ENCODE results near the gene UBE2L3.
A peak's percentile ranks its signal among the peaks of the same experiment; 100 is the strongest.
"Not testable (repeated sequence)": the region's sequence is repeated elsewhere in the genome, so short reads cannot be mapped to it uniquely, and the experiment has no call there.

Gene UBE2L3

DNA sequence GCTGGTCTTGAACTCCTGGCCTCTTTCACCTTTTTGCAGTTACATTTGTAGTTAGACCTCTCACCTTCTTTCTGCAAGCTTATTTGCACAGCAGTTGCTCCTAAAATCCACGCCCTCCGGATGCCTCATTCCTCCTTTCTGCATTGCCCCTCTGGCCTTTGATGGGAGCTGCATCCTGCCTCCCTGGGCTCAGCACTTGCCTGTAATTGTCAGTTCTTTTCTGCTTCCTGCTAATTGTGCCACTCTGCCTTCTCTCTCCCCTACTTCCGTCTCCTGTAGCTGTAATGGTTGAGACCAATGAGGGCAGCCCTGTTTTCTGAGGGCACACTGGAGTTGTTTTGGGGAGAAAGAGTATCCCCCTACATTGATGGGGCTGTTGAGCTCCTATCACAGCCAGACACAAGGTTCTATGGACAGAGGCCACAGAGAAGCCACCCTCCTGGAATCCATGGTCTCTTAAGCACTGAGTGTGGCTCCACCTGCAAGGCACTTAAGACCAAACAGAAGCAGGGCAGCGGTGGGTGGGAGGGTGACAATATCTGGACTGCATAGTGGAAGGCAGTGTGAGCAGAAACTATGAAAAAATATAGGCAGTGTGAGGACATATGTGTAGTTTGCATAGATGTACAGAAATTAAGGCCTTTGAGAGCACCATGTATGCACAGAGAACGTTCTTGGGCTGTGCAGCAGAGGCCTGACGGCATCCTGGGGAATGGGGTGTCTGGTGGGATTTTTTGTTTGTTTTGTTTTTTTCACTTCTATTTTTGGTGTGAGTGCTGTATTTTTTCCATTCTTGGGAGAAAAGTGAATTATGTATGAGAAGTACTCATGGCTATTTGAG lies 31.8 kb downstream of the UBE2L3 start:
- DNase-seq (ENCODE audit: low read depth in 1 of 2, low spot score in 1 of 2), result no peak

DNA sequence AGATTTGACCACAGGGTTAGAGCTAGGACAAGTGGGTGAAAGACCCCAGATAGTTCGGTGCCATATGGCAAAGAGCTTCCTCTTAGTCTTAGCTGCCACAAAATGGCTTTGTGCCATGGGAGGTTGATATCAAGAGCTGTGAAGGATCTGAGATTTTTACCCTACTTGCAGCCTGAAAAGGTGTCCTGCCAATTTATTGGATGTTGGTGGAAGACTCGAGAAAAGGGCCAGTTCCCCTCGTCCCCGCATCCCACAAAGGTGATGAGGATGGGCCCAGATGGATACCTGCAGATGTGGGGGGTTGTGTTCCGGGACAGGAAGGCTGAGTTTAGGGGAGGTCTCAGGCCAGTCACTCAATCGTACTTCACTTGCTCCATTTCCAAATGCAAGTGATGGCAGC lies 35.1 kb downstream of the UBE2L3 start:
- DNase-seq (ENCODE audit: low read depth in 1 of 2, low spot score in 1 of 2), result no peak

DNA sequence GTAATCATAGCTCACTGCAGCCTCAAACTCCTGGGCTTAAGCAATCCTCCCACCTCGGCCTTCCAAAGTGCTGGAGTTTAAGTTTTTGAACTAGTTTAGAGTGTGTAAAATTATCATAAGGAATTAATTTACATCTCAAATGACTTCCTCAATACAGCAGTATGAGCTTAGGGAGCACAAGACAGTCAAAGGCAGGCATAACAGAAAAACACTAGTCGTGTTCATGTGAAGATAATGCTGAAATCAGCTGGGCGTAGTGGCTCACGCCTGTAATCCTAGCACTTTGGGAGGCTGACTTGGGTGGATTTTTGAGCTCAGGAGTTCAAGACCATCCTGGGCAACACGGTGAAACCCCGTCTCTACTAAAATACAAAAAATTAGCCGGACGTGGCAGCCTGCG lies 36.5 kb downstream of the UBE2L3 start:
- DNase-seq (ENCODE audit: low read depth in 1 of 2, low spot score in 1 of 2), result no peak

DNA sequence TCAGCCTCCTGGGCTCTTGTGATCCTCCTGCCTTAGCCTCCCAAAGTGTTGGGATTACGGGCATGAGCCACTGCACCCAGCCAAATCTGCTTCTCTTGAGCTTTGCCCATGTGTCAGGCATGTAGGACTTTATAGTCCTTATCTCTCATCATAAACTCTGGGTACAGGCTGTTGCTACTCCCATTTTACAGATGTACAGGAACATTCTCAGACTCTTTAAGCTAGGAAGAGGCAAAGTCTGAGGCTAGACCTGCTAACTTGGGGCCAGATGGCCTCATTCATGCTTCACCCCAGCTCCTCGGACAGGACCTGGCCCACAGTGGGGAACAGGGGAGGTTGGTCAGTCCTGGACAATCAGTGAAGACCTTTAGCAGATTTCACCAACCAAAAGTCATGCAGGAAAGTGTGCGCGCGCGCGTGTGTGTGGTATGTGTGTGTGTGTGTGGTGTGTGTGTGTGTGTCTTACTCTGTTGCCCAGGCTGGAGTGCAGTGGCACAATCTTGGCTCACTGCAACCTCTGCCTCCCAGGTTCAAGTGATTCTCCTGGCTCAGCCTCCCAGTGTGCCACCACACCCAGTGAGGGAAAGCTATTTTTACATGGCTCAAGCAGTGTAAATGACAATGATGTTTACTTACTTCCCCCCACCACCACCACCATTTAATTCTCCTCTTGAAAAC lies 38.5 kb downstream of the UBE2L3 start:
- no peak for DNase-seq (ENCODE audit: low read depth in 1 of 2, low spot score in 1 of 2)

DNA sequence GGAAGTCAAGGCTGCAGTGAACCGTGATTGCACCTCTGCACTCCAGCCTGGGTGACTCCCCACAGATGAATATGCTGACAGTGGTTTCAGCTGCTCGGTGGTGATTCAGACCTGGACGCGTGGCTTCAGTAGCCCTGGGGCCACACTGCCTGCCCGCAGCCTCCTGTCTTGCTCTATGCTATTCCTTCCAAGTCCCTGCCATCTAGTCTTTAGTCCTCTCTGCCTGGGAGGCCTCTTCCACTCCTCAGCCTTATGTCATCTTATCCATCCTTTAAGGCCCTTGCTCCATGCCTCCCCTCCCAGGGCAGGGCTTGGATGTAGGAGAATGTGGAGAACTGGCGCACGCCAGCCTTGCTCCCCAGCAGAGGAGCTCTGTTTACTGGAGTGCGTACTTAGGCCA lies 39.3 kb downstream of the UBE2L3 start:
- no peak for DNase-seq (ENCODE audit: low read depth in 1 of 2, low spot score in 1 of 2)

DNA sequence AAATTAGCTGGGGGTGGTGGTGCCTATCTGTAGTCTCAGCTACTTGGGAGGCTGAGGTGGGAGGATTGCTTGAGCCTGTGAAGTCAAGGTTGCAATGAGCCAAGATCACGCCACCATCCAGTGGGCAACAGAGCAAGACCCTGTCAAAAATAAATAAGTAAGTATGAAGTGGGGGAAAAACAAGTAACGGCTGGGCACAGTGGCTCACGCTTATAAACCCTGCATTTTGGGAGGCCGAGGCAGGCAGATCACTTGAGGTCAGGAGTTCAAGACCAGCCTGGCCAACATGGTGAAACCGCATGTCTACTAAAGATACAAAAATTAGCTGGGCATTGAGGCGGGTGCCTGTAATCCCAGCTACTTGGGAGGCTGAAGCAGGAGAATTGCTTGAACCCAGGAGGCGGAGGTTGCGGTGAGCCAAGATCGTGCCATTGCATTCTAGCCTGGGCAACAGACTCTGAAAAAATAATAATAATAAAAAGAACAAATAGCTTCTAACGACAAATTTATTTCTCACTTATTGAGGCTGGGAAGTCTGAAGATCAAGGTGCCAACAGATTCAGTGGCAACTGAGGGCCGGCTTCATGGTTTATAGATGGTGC lies 42.1 kb downstream of the UBE2L3 start:
- DNase-seq (ENCODE audit: low read depth in 1 of 2, low spot score in 1 of 2), result not testable (repeated sequence)

DNA sequence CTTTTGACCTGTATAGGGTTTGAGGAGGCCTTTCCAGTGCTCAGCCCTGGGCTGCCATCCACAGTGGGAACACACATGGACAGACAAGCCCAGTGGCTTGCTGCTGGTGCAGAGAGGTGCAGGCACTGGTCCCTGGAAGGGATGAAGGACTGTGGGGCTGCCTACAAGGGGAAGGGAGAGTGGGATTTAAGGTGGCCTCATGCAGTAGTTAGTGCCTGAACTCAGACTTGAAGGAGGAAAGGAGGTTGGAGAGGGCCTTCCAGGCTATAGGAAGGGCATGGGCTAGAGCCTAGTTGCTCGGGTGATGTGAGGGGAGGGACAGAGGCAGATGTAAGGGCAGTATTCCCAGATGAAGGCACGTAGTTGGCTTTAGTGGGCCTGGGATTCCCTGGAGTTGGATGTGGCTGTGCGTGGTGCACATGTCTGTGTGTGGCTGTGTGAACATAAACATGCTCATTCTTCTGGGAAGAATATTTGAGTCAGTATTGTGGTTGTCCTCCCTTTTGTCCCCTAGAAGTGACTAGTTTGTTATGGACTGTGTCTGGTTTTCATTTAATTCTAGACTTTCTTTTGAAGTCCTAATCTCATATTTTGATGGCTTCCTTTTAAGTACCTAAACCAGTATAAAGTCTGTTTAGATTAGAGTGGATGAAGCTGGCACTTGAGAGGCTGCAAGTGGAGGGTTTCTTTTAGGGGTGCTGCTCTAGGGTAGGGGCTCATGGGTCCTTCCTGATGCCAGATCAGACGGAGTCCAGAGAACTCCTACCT lies 43.9 kb downstream of the UBE2L3 start:
- no peak for DNase-seq (ENCODE audit: low read depth in 1 of 2, low spot score in 1 of 2)

DNA sequence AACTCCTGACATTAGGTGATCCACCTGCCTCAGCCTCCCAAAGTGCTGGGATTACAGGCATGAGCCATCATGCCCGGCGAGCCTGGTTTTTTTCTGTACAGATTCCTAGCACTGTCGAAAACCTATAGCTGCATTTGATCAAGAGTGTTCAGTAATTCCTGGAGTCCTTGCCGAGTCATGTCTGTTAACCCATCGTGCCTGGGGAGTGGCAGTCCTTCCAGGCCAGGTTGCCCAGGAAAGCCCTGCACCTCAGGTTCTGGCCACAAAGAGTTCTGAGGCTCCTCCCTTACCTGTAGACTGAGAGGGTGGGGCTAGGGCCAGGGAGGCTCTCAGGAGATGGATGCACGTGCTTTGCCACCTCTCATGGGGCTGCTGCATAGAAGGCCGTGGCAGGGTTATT lies 45.3 kb downstream of the UBE2L3 start:
- no peak for DNase-seq (ENCODE audit: low read depth in 1 of 2, low spot score in 1 of 2)

DNA sequence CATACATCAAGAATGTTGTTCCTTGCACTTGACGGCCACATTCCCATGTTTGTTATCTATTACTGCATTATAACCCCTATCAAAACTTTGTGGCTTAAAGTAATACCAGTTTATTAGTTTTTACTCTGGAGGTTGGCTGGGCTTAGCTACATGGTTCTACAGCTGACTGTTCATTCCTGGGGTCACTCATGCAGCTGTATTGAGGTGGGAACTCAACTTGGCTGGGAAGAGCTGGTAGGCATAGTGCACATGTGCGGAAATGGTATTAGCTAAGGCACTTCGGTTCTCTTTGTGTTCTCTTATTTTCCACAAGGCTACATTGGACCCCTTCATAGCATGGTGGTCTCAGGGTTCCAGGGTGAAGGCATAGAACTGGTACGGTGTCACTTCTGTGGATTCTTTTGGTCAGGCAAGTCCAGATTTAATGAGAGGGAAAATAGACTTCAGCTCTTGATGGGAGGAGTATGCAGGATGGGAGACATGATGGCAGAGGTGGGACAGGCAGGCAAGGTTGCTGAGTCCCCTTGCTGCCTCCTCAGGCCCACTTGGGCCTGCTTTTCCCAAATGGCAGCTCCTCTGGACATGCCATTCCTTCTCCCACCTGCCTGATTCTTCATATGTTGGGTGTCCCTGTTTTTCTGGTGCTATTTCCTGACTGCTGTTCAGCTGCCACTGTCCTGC lies 46.2 kb downstream of the UBE2L3 start:
- DNase-seq (ENCODE audit: low read depth in 1 of 2, low spot score in 1 of 2), result no peak

DNA sequence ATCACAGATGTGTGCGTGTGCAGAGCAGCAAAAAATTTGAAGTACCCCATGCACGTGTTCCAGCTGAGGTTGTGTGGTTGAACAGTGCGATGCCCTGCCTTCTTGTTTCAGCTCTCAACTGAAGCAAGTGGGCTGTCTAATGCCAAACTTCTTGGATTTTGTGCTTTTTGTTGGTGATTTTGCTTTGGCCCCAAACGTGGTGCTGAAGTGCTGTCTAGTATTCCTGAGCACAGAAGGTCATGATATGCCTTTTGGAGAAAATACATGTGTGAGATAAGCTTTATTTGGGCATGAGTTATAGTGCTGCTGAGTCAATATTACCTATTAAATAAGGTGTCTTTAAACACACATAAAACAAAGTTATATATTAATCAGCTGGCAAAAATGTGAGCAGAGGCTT lies 48.2 kb downstream of the UBE2L3 start:
- no peak for DNase-seq (ENCODE audit: low read depth in 1 of 2, low spot score in 1 of 2)

DNA sequence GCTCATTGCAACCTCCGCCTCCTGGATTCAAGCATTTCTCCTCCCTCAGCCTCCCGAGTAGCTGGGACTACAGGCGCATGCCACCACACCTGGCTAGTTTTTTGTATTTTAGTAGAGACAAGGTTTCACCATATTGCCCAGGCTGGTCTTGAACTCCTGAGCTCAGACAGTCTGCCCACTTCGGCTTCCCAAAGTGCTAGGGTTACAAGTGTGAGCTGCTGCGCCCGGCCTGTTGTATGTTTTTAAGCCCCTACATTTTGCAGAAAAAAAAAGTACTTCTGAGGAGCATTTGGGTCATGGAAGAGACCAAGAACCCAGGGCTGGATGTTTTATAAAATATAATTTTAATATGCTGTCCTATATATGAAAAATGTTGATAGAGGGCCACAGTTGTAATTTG lies 49.8 kb downstream of the UBE2L3 start:
- DNase-seq (ENCODE audit: low read depth in 1 of 2, low spot score in 1 of 2), result not testable (repeated sequence)

DNA sequence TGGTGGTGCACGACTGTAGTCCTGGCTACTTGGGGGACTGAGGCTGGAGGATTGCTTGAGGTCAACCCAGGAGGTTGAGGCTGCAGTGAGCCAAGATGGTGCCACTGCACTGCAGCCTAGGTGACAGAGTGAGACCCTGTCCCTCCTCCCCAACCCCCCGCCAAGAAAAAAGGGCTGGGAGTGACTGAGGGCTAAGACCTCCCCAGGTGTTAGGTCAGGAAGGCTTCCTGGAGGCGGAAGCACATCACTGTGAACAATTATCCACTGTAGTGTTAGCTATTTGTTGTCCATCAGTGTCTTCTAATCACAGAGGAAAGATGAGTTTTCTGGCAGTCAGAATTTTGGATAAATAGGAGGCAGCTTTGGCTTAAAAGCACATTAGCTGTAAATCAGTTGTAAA lies 53.5 kb downstream of the UBE2L3 start:
- no peak for DNase-seq (ENCODE audit: low read depth in 1 of 2, low spot score in 1 of 2)

DNA sequence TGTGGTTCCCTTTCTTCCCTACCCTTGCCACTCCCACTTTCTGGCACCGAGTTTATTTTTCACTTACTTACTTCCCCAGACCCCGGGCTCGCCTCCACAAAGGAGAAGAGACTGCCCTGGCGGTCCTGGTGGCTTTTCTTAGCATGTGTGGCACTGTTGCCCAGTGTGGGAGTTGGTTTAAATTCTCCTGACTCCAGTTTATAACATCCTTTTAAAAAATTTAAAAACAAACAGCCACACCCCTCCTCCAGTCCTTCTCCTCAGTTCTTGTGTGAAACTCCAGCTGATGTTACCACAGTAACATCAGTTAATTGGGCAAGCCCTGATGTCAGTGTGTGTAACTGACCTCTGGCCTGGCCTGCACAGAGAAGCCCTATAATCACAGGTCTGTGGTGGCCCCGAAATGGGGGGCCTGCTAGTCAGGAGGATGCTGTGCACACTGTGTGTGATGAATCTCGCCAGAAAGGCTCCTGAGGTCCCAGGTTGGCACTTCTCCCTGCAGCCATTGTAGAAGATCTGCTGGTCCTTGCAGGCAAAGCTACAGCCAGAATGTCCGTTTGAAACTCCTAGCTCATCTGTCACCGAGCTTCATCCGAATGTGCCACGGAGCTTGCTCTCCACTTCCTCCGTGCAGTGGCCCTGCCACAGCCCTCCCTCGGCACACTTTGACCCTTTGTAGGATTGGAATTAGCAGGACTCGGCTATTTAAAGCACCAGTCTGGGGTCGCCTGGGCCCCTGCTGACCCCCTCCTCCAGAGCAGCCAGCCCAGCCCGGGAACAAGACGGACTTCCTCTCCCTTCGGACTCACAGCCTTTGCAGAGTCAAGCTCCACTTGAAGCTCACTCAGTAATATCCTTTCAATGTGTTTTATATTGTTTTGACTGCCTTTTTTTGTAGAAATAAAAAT lies 54.8 kb downstream of the UBE2L3 start:
- no peak for DNase-seq (ENCODE audit: low read depth in 1 of 2, low spot score in 1 of 2)

DNA sequence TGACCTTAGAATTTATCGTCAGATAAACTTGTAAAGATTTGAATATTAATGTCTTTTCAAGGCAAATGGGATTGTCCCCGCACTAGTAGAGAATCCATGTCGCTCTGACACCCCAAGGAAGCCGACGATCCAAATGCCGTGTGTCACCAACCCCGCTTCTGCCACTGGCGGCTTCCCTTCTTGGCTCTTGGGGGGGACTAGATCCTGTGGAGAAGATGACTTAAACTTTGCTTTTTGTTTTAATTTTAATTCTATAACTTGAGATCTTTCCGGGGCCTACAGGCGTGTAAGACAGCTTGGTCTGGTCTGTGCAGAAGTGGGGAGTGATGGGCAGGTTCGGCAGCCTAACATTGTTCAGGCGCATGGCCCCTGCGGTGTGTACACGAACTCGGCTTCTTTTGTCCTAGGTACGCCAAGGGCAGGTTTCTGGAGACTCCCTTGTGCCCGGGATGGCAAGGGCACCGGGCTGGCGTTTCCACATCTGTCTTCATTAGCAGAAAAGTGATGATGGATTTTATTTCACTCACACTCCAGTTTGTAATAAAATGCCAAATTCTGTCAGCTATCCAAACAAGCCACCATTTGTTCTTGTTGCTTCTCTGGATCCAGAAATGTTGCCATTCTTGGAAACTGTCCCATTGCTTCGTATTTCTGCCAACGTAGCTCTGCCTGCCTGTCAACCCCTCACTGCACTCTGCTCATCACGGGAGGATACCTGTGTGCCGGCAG lies 55.6 kb downstream of the UBE2L3 start:
- no peak for DNase-seq (ENCODE audit: low read depth in 1 of 2, low spot score in 1 of 2)

DNA sequence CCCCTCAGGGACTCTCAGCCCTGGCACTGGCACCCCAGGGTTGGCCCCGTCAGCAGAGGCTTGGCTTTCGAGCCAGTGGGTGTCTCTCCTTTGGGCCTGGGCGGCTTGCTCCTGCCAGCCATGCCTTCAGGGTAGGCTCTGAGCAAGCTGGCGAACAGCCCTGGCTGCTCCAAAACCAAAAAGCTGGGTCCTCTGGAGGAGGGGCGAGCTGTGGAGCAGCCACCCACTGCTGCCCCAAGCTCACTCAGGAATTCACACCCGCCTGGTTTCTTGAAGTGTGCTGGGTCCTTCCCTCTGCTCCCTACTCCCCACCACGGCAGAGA lies 56.1 kb downstream of the UBE2L3 start:
- DNase-seq (ENCODE audit: low read depth in 1 of 2, low spot score in 1 of 2), result no peak

DNA sequence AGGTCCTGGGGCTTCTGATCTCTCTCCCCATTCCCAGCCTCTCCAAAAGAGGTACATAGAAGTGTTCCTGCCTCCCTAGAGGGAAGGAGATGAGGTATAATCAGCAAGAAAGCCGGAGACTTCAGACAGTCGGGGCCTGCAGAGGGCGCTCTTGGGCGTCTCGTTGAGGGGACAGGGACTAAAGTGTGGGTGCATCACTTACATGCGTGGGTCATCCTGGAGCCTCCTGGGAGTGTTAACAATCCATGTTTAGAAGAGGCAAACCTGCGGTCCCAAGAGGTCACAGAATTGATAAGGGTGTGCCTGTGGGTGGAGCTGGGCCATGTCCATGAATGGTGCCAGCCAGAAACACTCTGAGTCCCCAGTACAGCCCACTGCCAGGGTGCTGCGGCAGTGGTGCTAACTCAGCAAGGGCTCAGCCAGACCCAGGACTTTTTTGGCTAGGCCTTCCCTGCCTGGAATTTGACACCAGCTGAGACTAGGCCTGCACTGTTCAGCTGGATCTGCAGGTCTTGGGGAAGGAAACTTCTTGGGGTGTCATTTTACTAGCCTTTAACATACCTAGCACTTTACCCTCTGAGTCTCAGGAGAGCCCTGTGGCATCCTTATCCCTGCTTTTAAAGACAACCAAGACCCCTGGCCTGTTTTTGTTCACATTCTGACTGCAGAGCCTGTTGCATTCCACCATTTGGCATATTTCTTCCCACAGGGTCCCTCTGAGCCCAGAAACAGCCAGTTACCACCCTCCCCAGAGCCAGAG lies 56.8 kb downstream of the UBE2L3 start:
- DNase-seq (ENCODE audit: low read depth in 1 of 2, low spot score in 1 of 2), result peak in 1 of 2 donors; percentile 27

DNA sequence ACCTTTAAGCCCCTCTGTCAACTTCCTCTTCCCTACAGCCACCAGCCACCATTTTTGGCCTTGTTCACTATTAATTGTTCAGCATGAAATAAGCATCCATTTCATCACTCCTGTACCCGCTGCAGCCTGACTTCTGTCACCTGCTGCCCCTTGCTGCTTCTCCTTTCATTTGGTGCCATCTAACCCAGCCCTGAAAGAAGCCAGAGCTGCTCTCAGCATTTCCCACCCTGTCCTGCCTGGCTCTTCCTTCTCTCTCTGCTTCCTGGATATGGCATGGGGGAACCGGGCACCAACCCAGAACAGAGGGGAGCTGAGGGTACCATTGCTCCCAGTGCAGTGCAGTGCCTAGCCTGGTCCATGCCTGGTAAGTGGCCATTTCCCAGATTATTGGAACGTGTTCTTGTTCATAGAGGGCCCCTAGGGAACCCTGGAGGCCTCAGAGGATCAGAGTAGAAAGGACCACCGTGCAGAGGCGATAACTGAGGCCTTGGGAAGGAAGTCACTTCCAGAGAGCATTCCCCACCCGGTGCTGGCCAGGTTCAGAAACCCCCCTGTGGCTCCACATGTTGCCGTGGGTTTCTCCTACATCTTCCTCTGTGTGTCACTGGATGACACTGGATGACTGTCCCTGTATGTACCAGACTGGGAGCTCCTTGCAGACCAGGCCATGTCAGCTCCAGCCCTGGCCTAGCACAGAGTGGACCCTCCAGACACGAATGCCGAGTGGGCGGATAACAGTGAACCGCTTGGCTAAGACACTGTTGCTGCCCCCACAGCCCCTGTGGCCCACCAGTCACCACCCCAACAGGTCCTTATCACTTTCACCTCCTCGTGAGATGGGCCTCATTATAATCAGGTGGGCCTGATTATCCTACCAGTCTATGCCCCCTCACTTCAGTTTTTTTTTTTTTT lies 57.6 kb downstream of the UBE2L3 start:
- DNase-seq (ENCODE audit: low read depth in 1 of 2, low spot score in 1 of 2), result no peak
